GM18502 (cell line): ENCODE data around the gene ATP6V1E1.
"Not testable (repeated sequence)": the region's sequence is repeated elsewhere in the genome, so short reads cannot be mapped to it uniquely, and the experiment has no call there.

Experiments used
- ATAC-seq: cut with Tn5 transposase; IDR thresholded peaks from one replicate; pipeline ENCODE4 v1.9.1; 2021; ENCODE audit warnings: mild to moderate bottlenecking; ENCODE audit not compliant: unreplicated experiment, poor library complexity

Gene ATP6V1E1

GRCh38 chr22:17628406-17629172 is at the start of gene ATP6V1E1:
TSS of gene ATP6V1E1 (minus strand) at chr22:17628749. CDS start at chr22:17628635, 114 bp downstream.
- peak; percentile 98 for ATAC-seq

GRCh38 chr22:17675584-17675983 is 47.0 kb upstream of the ATP6V1E1 start:
- no peak for ATAC-seq

- no peak for ATAC-seq
Measured at GRCh38 chr22:17674152-17674551, 45.6 kb upstream of the ATP6V1E1 start.

GRCh38 chr22:17672417-17672991 is 44.0 kb upstream of the ATP6V1E1 start:
- no peak for ATAC-seq

GRCh38 chr22:17671521-17672092 is 43.1 kb upstream of the ATP6V1E1 start:
- not testable (repeated sequence) for ATAC-seq

- ATAC-seq, result no peak
Measured at GRCh38 chr22:17665854-17666253, 37.3 kb upstream of the ATP6V1E1 start.

- ATAC-seq, result no peak
Measured at GRCh38 chr22:17665248-17665647, 36.7 kb upstream of the ATP6V1E1 start.

- no peak for ATAC-seq
Measured at GRCh38 chr22:17664414-17665055, 36.0 kb upstream of the ATP6V1E1 start.

- no peak for ATAC-seq
Measured at GRCh38 chr22:17656870-17657395, 28.4 kb upstream of the ATP6V1E1 start.

- ATAC-seq, result no peak
Measured at GRCh38 chr22:17655289-17655688, 26.7 kb upstream of the ATP6V1E1 start.

GRCh38 chr22:17648569-17648968 is 20.0 kb upstream of the ATP6V1E1 start:
- no peak for ATAC-seq

GRCh38 chr22:17647991-17648390 is 19.4 kb upstream of the ATP6V1E1 start:
- ATAC-seq, result no peak

GRCh38 chr22:17647452-17647851 is 18.9 kb upstream of the ATP6V1E1 start:
- no peak for ATAC-seq

- not testable (repeated sequence) for ATAC-seq
Measured at GRCh38 chr22:17642357-17642756, 13.8 kb upstream of the ATP6V1E1 start.

GRCh38 chr22:17641269-17641668 is 12.7 kb upstream of the ATP6V1E1 start:
- ATAC-seq, result no peak

- ATAC-seq, result no peak
Measured at GRCh38 chr22:17639247-17639741, 10.7 kb upstream of the ATP6V1E1 start.

GRCh38 chr22:17638432-17639246 is 10.1 kb upstream of the ATP6V1E1 start, which contains the start of gene BCL2L13:
TSS of gene BCL2L13 (plus strand) at chr22:17638757. CDS start at chr22:17655712, 16,955 bp downstream.
- ATAC-seq, result peak; percentile 93

GRCh38 chr22:17638182-17638431 is 9.6 kb upstream of the ATP6V1E1 start:
- ATAC-seq, result peak; percentile 26

- peak; percentile 1 for ATAC-seq
Measured at GRCh38 chr22:17637490-17638181, 9.1 kb upstream of the ATP6V1E1 start.
